K562 (cell line): ENCODE results near the gene EIF2AK3. TPM values are rescaled to one million over a fixed set of nuclear protein-coding genes. Genes with fewer than 3 reads are reported as not detected.

ENCODE experiments used
- C11orf30 ChIP-seq: fragments of 450-650 bp; IDR thresholded peaks from 2 replicates; pipeline ENCODE4 v1.6.1; 2016; ENCODE audit warnings: low read depth, mild to moderate bottlenecking
- CHD1 ChIP-seq: fragments of 200-600 bp; sonication (generic); IDR thresholded peaks from one replicate; pipeline ENCODE4 v1.6.1; 2012; ENCODE audit warnings: mild to moderate bottlenecking, moderate library complexity, low read length, inconsistent platforms
- CREB1 ChIP-seq, 2 experiments: sonication (generic) in 1 of 2; formaldehyde crosslinking in 1 of 2; IDR thresholded peaks; 2 replicates each; pipeline versions ENCODE4 v1.6.1 to v1.8.0; 2012 to 2022; ENCODE audit warnings: inconsistent platforms in 1 of 2, mild to moderate bottlenecking in 1 of 2, missing genetic modification reagents in 1 of 2, moderate library complexity in 1 of 2
- CTCFL ChIP-seq: IDR thresholded peaks from 2 replicates; pipeline ENCODE4 v1.6.1; 2011; ENCODE audit warnings: borderline replicate concordance, low read depth, mild to moderate bottlenecking, moderate library complexity, low read length; ENCODE audit not compliant: insufficient read depth, poor library complexity, severe bottlenecking
- EGR1 ChIP-seq: fragments of 450-650 bp; conservative IDR thresholded peaks from 2 replicates; pipeline ENCODE4 v1.6.1; 2017; ENCODE audit warnings: mild to moderate bottlenecking
- GABPB1 ChIP-seq: sonication (generic); formaldehyde crosslinking; IDR thresholded peaks from 2 replicates; pipeline ENCODE4 v1.8.0; 2022; ENCODE audit warnings: mild to moderate bottlenecking, missing genetic modification reagents
- MYNN ChIP-seq, 2 experiments: sonication (generic); formaldehyde crosslinking in 1 of 2; IDR thresholded peaks; 2 replicates each; pipeline versions ENCODE4 v1.5.0 to v1.6.1; 2016 to 2020; ENCODE audit warnings: antibody characterized with exemption in 1 of 2, missing genetic modification reagents in 1 of 2
- NFXL1 ChIP-seq: fragments of 450-650 bp; formaldehyde crosslinking; IDR thresholded peaks from 2 replicates; pipeline ENCODE4 v1.4.0; 2021; ENCODE audit warnings: mild to moderate bottlenecking
- PTBP1 ChIP-seq: fragments of 200-400 bp; formaldehyde crosslinking; IDR thresholded peaks from 2 replicates; pipeline ENCODE4 v1.6.1; 2017; ENCODE audit warnings: low read depth, low read length
- PTTG1 ChIP-seq: fragments of 450-650 bp; IDR thresholded peaks from 2 replicates; pipeline ENCODE4 v1.6.1; 2016; ENCODE audit warnings: low read depth, mild to moderate bottlenecking, missing genetic modification characterization, missing compliant biosample characterization
- SAFB ChIP-seq: fragments of 200-400 bp; formaldehyde crosslinking; IDR thresholded peaks from 2 replicates; pipeline ENCODE4 v1.6.1; 2017; ENCODE audit warnings: low read depth, low read length, borderline replicate concordance
- SOX6 ChIP-seq: fragments of 450-650 bp; IDR thresholded peaks from 2 replicates; pipeline ENCODE4 v1.6.1; 2014; ENCODE audit warnings: mild to moderate bottlenecking
- SPI1 ChIP-seq: IDR thresholded peaks from 2 replicates; pipeline ENCODE4 v1.6.1; 2011; ENCODE audit warnings: low read depth, low read length, control low read depth, borderline replicate concordance
- UBTF ChIP-seq, 2 experiments: IDR thresholded peaks; 2 replicates each; pipeline ENCODE4 v1.6.1; 2012; ENCODE audit warnings: improper control_type of control experiment in 2 of 2, low read depth in 2 of 2, low read length in 2 of 2, borderline replicate concordance in 1 of 2
- YBX1 ChIP-seq: fragments of 450-650 bp; IDR thresholded peaks from 2 replicates; pipeline ENCODE4 v1.7.1; 2016; ENCODE audit warnings: mild to moderate bottlenecking
- ZFP1 ChIP-seq: fragments of 450-650 bp; formaldehyde crosslinking; IDR thresholded peaks from 2 replicates; pipeline ENCODE4 v1.4.0; 2020; ENCODE audit warnings: mild to moderate bottlenecking, mixed read lengths
- polyA plus RNA-seq, 8 experiments: library from polyadenylated mRNA; depleted of rRNA in 4 of 8; stranded (reverse) in 5 of 8; unstranded in 3 of 8; fragments of >200 nt; fragmentation: Nextera tagmentation in 2 of 8; fragmentation: Illumina TruSeq in 1 of 8; extraction: Ambion mirVana in 2 of 8; extraction: Trizol in 1 of 8; gene quantifications; 2 replicates each; pipeline versions ENCODE4 v1.2.1 to v1.2.3, GENCODE V29; 2011 to 2014; ENCODE audit warnings: inconsistent platforms in 1 of 8, missing spikeins in 1 of 8
- total RNA-seq, 7 experiments: library from RNA; depleted of rRNA in 6 of 7; stranded (reverse); fragments of >200 nt in 6 of 7; fragmentation: Illumina TruSeq in 2 of 7; extraction: Trizol in 2 of 7; gene quantifications; 2 replicates each; pipeline versions ENCODE4 v1.2.1 to v1.2.3, GENCODE V29; 2011 to 2021; ENCODE audit warnings: low replicate concordance in 1 of 7
- TF ChIP-seq, protein P1 (sequence below), 2 experiments: IDR thresholded peaks; 2 replicates each; pipeline ENCODE4 v1.6.1; 2011; ENCODE audit warnings: borderline replicate concordance in 1 of 2, control low read depth in 1 of 2, low read depth in 1 of 2, low read length in 1 of 2, mild to moderate bottlenecking in 1 of 2, mixed read lengths in 1 of 2, moderate library complexity in 1 of 2; ENCODE audit not compliant: insufficient read depth in 1 of 2, insufficient read length in 1 of 2, poor library complexity in 1 of 2, severe bottlenecking in 1 of 2; ENCODE audit errors: extremely low read depth in 1 of 2

Gene EIF2AK3
- total and polyA plus RNA-seq, 9 of the 15 experiments (the other 6 are each of a cell fraction or from before 2014, with no cell fraction given), result 1.7 to 11.6 (median 7.4) TPM

DNA sequence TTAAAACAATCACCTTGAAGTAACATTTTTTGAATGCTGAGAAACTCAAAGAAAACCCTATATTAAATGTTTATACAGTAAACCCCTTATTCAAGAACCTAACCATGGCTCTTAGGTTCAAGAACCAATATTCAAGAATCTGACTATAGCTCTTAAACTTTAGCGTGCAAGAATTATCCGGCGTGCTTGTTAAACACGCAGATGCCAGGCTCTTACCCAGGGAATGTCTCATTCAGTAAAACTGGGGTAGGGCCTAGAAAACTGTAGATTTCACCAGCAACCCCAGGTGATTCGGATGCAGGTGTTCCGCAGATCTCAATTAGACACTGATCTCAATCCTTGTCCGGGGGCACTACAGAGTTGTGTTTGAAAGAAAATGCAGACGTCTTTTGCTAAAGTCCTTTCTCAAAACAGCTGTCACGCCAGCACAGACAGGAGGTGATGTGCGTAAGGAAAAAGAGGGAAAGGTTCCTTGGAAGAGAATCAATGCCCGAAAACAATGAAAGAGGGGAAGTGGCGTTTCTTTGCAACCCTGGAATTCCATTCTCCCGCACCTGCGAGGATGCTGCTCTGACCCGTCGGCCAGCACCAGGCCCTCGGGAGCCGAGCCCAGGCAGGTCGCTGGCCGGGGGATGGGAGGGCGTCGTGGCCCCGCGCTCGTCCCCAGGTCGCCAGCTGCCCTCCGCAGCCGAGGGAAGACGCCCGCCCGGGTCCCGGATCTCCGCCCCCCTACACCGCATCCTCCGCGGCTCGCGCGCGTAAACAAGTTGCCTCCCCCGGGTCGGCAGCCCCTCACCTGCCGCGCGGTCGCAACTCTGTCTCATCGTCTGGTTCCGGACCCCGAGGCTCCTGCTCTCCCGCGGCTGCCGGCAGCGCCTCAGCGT lies 851 bp downstream of the EIF2AK3 start (continued):
- TF ChIP-seq CHD1 (peak; percentile 25), GABPB1 (CRISPR knock-in tag) (peak; percentile 3; the same call in 1 of the 2 replicates), SAFB (peak; percentile 19; the same call in 1 of the 2 replicates), MYNN (IDR thresholded peaks at IDR 0.05) (no peak), MYNN (CRISPR knock-in tag; IDR thresholded peaks at IDR 0.05) (no peak), SPI1 (peak; percentile 61; the same call in 1 of the 2 replicates), C11orf30 (no peak), PTTG1 (tag) (no peak), CREB1 (IDR thresholded peaks at IDR 0.05) (no peak), CREB1 (CRISPR knock-in tag; IDR thresholded peaks at IDR 0.05) (no peak), EGR1 (peak; percentile 38), SOX6 (no peak), CTCFL (no peak), YBX1 (no peak), PTBP1 (no peak), UBTF (IDR thresholded peaks at IDR 0.05; ENCODE audit: borderline replicate concordance in 1 of 2, low read depth in 2 of 2, low read length in 2 of 2) (peak in 1 of 2 experiments; percentile 57; a peak in 1 of 4 replicates), ZFP1 (CRISPR knock-in tag) (no peak), NFXL1 (CRISPR knock-in tag) (no peak)
- TF ChIP-seq, protein P1, sequence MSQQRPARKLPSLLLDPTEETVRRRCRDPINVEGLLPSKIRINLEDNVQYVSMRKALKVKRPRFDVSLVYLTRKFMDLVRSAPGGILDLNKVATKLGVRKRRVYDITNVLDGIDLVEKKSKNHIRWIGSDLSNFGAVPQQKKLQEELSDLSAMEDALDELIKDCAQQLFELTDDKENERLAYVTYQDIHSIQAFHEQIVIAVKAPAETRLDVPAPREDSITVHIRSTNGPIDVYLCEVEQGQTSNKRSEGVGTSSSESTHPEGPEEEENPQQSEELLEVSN (IDR thresholded peaks at IDR 0.05; ENCODE audit: borderline replicate concordance in 1 of 2, extremely low read depth in 1 of 2, insufficient read depth in 1 of 2, insufficient read length in 1 of 2, low read depth in 1 of 2, low read length in 1 of 2, poor library complexity in 1 of 2, severe bottlenecking in 1 of 2), result peak in 1 of 2 experiments; percentile 28
